Panc1 (cell line): ENCODE results near the gene GSK3B. TPM values are rescaled to one million over a fixed set of nuclear protein-coding genes. Genes with fewer than 3 reads are reported as not detected.

Experiments
- ATAC-seq: fragments of 200-7000 bp; cut with Tn5 transposase; 2 replicates; pipeline ENCODE4 v1.9.1; 2020; ENCODE audit warnings: mild to moderate bottlenecking, moderate library complexity
- BruUV-seq: library from RNA; stranded (reverse); fragments of 400-500 nt; replicated peaks from 2 replicates; lab custom pipeline; 2021; lab: Mats Ljungman, UMichigan
- CTCF ChIA-PET: fragments of 300-600 bp; sonication (Branson Sonifier 250); formaldehyde crosslinking; loops from one replicate; lab custom pipeline; 2022; ENCODE audit warnings: antibody characterized with exemption; lab: Charles Lee
- POLR2A ChIA-PET: fragments of 300-600 bp; sonication (Branson Sonifier 250); formaldehyde crosslinking; loops from one replicate; lab custom pipeline; 2022; ENCODE audit warnings: antibody characterized with exemption; lab: Charles Lee
- DNase-seq: peaks from one replicate; pipeline ENCODE4 v3.0.0-alpha.2; 2010; ENCODE audit warnings: low read depth, low spot score
- H3K27ac ChIP-seq: 2 replicates; pipeline ENCODE4 v1.5.1; 2011; ENCODE audit warnings: mild to moderate bottlenecking, low read length, inconsistent platforms
- H3K27me3 ChIP-seq: fragments of 200-500 bp; sonication (Bioruptor generic); 2 replicates; pipeline ENCODE4 v1.6.0; 2014; ENCODE audit warnings: low read length, inconsistent platforms; ENCODE audit not compliant: control insufficient read depth, insufficient read depth
- H3K36me3 ChIP-seq: fragments of 200-500 bp; sonication (Bioruptor generic); 2 replicates; pipeline ENCODE4 v1.5.1; 2014; ENCODE audit warnings: inconsistent platforms, mild to moderate bottlenecking, low read length, moderate library complexity; ENCODE audit not compliant: control insufficient read depth, insufficient read depth
- H3K4me1 ChIP-seq: 2 replicates; pipeline ENCODE4 v1.5.1; 2011; ENCODE audit warnings: inconsistent platforms, mild to moderate bottlenecking, low read length, moderate library complexity; ENCODE audit not compliant: control insufficient read depth, insufficient read depth
- H3K4me3 ChIP-seq, 2 experiments: 2 replicates each; pipeline ENCODE4 v1.5.1; 2011 to 2012; ENCODE audit warnings: low read depth in 2 of 2, low read length in 2 of 2, mild to moderate bottlenecking in 2 of 2, inconsistent platforms in 1 of 2, moderate library complexity in 1 of 2
- H3K9me3 ChIP-seq: fragments of 200-500 bp; sonication (Bioruptor generic); 2 replicates; pipeline ENCODE4 v1.5.1; 2014; ENCODE audit warnings: low read depth, mild to moderate bottlenecking, inconsistent platforms, low read length, moderate library complexity; ENCODE audit not compliant: control insufficient read depth, insufficient read depth
- CTCF ChIP-seq: fragments of 450-650 bp; IDR thresholded peaks from 2 replicates; pipeline ENCODE4 v1.5.1; 2017; ENCODE audit warnings: mild to moderate bottlenecking
- POLR2AphosphoS5 ChIP-seq: IDR thresholded peaks from 2 replicates; pipeline ENCODE4 v1.6.1; 2012; ENCODE audit warnings: mild to moderate bottlenecking, low read depth, low read length, moderate library complexity
- REST ChIP-seq, 2 experiments: IDR thresholded peaks; 2 replicates each; pipeline ENCODE4 v1.6.1; 2011 to 2012; ENCODE audit warnings: low read depth in 2 of 2, control low read depth in 1 of 2, low read length in 1 of 2, mild to moderate bottlenecking in 1 of 2, moderate library complexity in 1 of 2; ENCODE audit not compliant: insufficient read depth in 1 of 2
- SIN3A ChIP-seq: IDR thresholded peaks from 2 replicates; pipeline ENCODE4 v1.6.1; 2012; ENCODE audit warnings: low read depth, mild to moderate bottlenecking, low read length, moderate library complexity, borderline replicate concordance; ENCODE audit not compliant: insufficient read depth
- TCF7L2 ChIP-seq: IDR thresholded peaks from 2 replicates; pipeline ENCODE4 v1.6.1; 2011; ENCODE audit warnings: mild to moderate bottlenecking, low read depth, low read length, inconsistent platforms
- in situ Hi-C: cut with HindIII; loops from 2 replicates; pipeline ENCODE4 v1.10.0; 2016; ENCODE audit warnings: low sequenced_read_pairs, low pct_unique_long_range_greater_than_20kb
- intact Hi-C: fragments of 100-400 bp; cut with micrococcal nuclease; formaldehyde crosslinking; loops from one replicate; pipeline ENCODE4 v1.10.0; 2022; ENCODE audit not compliant: unreplicated experiment
- total RNA-seq: library from RNA; stranded (reverse); gene quantifications from one replicate; pipeline ENCODE4 v1.2.1, GENCODE V29; 2021; ENCODE audit not compliant: unreplicated experiment

Gene GSK3B
- total RNA-seq, 1 experiment from 2014 or later = 35.3 TPM

GRCh38 chr3:120064641-120065040 is 29.6 kb downstream of the GSK3B start:
- POLR2A ChIA-PET = no interaction called here
- CTCF ChIA-PET = no interaction called here

GRCh38 chr3:120062474-120062873 is 31.8 kb downstream of the GSK3B start:
- POLR2A ChIA-PET = no interaction called here
- peak; percentile 74 to 78 for TF ChIP-seq REST (IDR thresholded peaks at IDR 0.05; ENCODE audit: insufficient read depth in 1 of 2, low read depth in 2 of 2, low read length in 1 of 2)
- TF ChIP-seq TCF7L2 = no peak
- TF ChIP-seq SIN3A = no peak
- no peak for TF ChIP-seq CTCF
- Histone ChIP-seq H3K27ac (no peak overlapping the region), H3K4me3 (no peak overlapping the region), H3K27me3 (no peaks in the 10 kb centered on the region), H3K4me1 (no peaks in the 10 kb centered on the region; the same call in 1 of the 2 replicates), H3K9me3 (no peaks in the 10 kb centered on the region), H3K36me3 (no peaks in the 10 kb centered on the region)
- DNase-seq (no peak), ATAC-seq (no peak)
- CTCF ChIA-PET = no interaction called here
- no TSS peak for BruUV-seq
- in situ Hi-C loops = no loop called here
- intact Hi-C loops = no loop called here

More at GRCh38 chr3:120064641-120065040, 29.6 kb downstream of the GSK3B start:
- TF ChIP-seq SIN3A (no peak), CTCF (no peak), REST (IDR thresholded peaks at IDR 0.05; ENCODE audit: insufficient read depth in 1 of 2, low read depth in 2 of 2, low read length in 1 of 2) (no peak), POLR2AphosphoS5 (no peak), TCF7L2 (no peak)
- no peaks in the 10 kb centered on the region; the same call in 1 of the 2 replicates for H3K4me1 ChIP-seq
- H3K27me3 ChIP-seq = no peaks in the 10 kb centered on the region
- H3K36me3 ChIP-seq = no peaks in the 10 kb centered on the region; the same call in 1 of the 2 replicates
- DNase-seq (no peak), ATAC-seq (no peak)
- intact Hi-C loops (no loop called here), in situ Hi-C loops (no loop called here)
- no peaks in the 10 kb centered on the region for H3K9me3 ChIP-seq
- H3K27ac ChIP-seq = no peak overlapping the region
- no TSS peak for BruUV-seq
- H3K4me3 ChIP-seq = no peak overlapping the region
